ENCODE measurements around the gene TMEM154. TPM values are rescaled to one million over a fixed set of nuclear protein-coding genes. Genes with fewer than 3 reads are reported as not detected.

Gene TMEM154
- total and polyA plus RNA-seq, 4 donors, result 0.56 to 2.3 (median 0.94) TPM

GRCh38 chr4:152659806-152660205 is 20.0 kb downstream of the TMEM154 start:
- H3K27me3 ChIP-seq (ENCODE audit: control insufficient read depth, insufficient read depth, low read length), result no peaks in the 10 kb centered on the region
- H3K27ac ChIP-seq (ENCODE audit: low read depth, low read length), result no peak overlapping the region
- H3K9me3 ChIP-seq (ENCODE audit: control insufficient read depth, insufficient read depth, low read length), result peaks cover 11% of the 10 kb centered on the region
- H3K4me3 ChIP-seq (ENCODE audit: low read depth, low read length), result no peak overlapping the region
- no CpG with 5 or more reads among the region's 4 CpGs for WGBS (ENCODE audit: insufficient coverage)
- no peak for DNase-seq (ENCODE audit: low read depth in 4 of 6, low spot score in 6 of 6)
- H3K4me1 ChIP-seq (ENCODE audit: control insufficient read depth, insufficient read depth, low read length), result no peaks in the 10 kb centered on the region
- H3K36me3 ChIP-seq (ENCODE audit: control insufficient read depth, insufficient read depth, low read length), result no peaks in the 10 kb centered on the region

GRCh38 chr4:152657657-152658056 is 22.1 kb downstream of the TMEM154 start:
- Histone ChIP-seq H3K27ac (ENCODE audit: low read depth, low read length) (no peak overlapping the region), H3K36me3 (ENCODE audit: control insufficient read depth, insufficient read depth, low read length) (no peaks in the 10 kb centered on the region), H3K4me1 (ENCODE audit: control insufficient read depth, insufficient read depth, low read length) (no peaks in the 10 kb centered on the region), H3K27me3 (ENCODE audit: control insufficient read depth, insufficient read depth, low read length) (no peaks in the 10 kb centered on the region), H3K4me3 (ENCODE audit: low read depth, low read length) (no peak overlapping the region), H3K9me3 (ENCODE audit: control insufficient read depth, insufficient read depth, low read length) (peaks cover 11% of the 10 kb centered on the region)
- DNase-seq (ENCODE audit: low read depth in 4 of 6, low spot score in 6 of 6), result no peak
- no CpG with 5 or more reads among the region's 2 CpGs for WGBS (ENCODE audit: insufficient coverage)

- Histone ChIP-seq H3K4me1 (ENCODE audit: control insufficient read depth, insufficient read depth, low read length) (no peaks in the 10 kb centered on the region), H3K4me3 (ENCODE audit: low read depth, low read length) (no peak overlapping the region), H3K27ac (ENCODE audit: low read depth, low read length) (no peak overlapping the region), H3K27me3 (ENCODE audit: control insufficient read depth, insufficient read depth, low read length) (no peaks in the 10 kb centered on the region), H3K9me3 (ENCODE audit: control insufficient read depth, insufficient read depth, low read length) (peaks cover 11% of the 10 kb centered on the region), H3K36me3 (ENCODE audit: control insufficient read depth, insufficient read depth, low read length) (no peaks in the 10 kb centered on the region)
- no peak for DNase-seq (ENCODE audit: low read depth in 4 of 6, low spot score in 6 of 6)
- 78% methylated on average over 7 of the region's 7 CpGs for WGBS (ENCODE audit: insufficient coverage)
Measured at GRCh38 chr4:152655272-152656129, 24.3 kb downstream of the TMEM154 start.

GRCh38 chr4:152652102-152652501 is 27.7 kb downstream of the TMEM154 start:
- no peak overlapping the region for H3K27ac ChIP-seq (ENCODE audit: low read depth, low read length)
- H3K4me3 ChIP-seq (ENCODE audit: low read depth, low read length), result no peak overlapping the region
- no peaks in the 10 kb centered on the region for H3K36me3 ChIP-seq (ENCODE audit: control insufficient read depth, insufficient read depth, low read length)
- no peak for DNase-seq (ENCODE audit: low read depth in 4 of 6, low spot score in 6 of 6)
- no CpG with 5 or more reads among the region's 1 CpG for WGBS (ENCODE audit: insufficient coverage)
- H3K4me1 ChIP-seq (ENCODE audit: control insufficient read depth, insufficient read depth, low read length), result no peaks in the 10 kb centered on the region
- peaks cover 5% of the 10 kb centered on the region for H3K9me3 ChIP-seq (ENCODE audit: control insufficient read depth, insufficient read depth, low read length)
- H3K27me3 ChIP-seq (ENCODE audit: control insufficient read depth, insufficient read depth, low read length), result no peaks in the 10 kb centered on the region

- H3K4me3 ChIP-seq (ENCODE audit: low read depth, low read length), result no peak overlapping the region
- no peaks in the 10 kb centered on the region for H3K36me3 ChIP-seq (ENCODE audit: control insufficient read depth, insufficient read depth, low read length)
- no peaks in the 10 kb centered on the region for H3K27me3 ChIP-seq (ENCODE audit: control insufficient read depth, insufficient read depth, low read length)
- peaks cover 4% of the 10 kb centered on the region for H3K9me3 ChIP-seq (ENCODE audit: control insufficient read depth, insufficient read depth, low read length)
- DNase-seq (ENCODE audit: low read depth in 4 of 6, low spot score in 6 of 6), result no peak
- no peaks in the 10 kb centered on the region for H3K4me1 ChIP-seq (ENCODE audit: control insufficient read depth, insufficient read depth, low read length)
- no peak overlapping the region for H3K27ac ChIP-seq (ENCODE audit: low read depth, low read length)
Measured at GRCh38 chr4:152651473-152652060, 28.2 kb downstream of the TMEM154 start.

GRCh38 chr4:152646221-152646620 is 33.6 kb downstream of the TMEM154 start:
- no peaks in the 10 kb centered on the region for H3K4me1 ChIP-seq (ENCODE audit: control insufficient read depth, insufficient read depth, low read length)
- no peak overlapping the region for H3K27ac ChIP-seq (ENCODE audit: low read depth, low read length)

GRCh38 chr4:152644130-152644529 is 35.7 kb downstream of the TMEM154 start:
- no peaks in the 10 kb centered on the region for H3K9me3 ChIP-seq (ENCODE audit: control insufficient read depth, insufficient read depth, low read length)
- DNase-seq (ENCODE audit: low read depth in 4 of 6, low spot score in 6 of 6), result no peak
- H3K4me3 ChIP-seq (ENCODE audit: low read depth, low read length), result no peak overlapping the region
- no peaks in the 10 kb centered on the region for H3K4me1 ChIP-seq (ENCODE audit: control insufficient read depth, insufficient read depth, low read length)
- 50% methylated on average over 1 of the region's 4 CpGs for WGBS (ENCODE audit: insufficient coverage)
- no peaks in the 10 kb centered on the region for H3K27me3 ChIP-seq (ENCODE audit: control insufficient read depth, insufficient read depth, low read length)
- H3K27ac ChIP-seq (ENCODE audit: low read depth, low read length), result no peak overlapping the region
- H3K36me3 ChIP-seq (ENCODE audit: control insufficient read depth, insufficient read depth, low read length), result no peaks in the 10 kb centered on the region

More at GRCh38 chr4:152646221-152646620, 33.6 kb downstream of the TMEM154 start:
- Histone ChIP-seq H3K27me3 (ENCODE audit: control insufficient read depth, insufficient read depth, low read length) (no peaks in the 10 kb centered on the region), H3K36me3 (ENCODE audit: control insufficient read depth, insufficient read depth, low read length) (no peaks in the 10 kb centered on the region), H3K4me3 (ENCODE audit: low read depth, low read length) (no peak overlapping the region), H3K9me3 (ENCODE audit: control insufficient read depth, insufficient read depth, low read length) (no peaks in the 10 kb centered on the region)
- peak in 1 of 6 donors; percentile 22 for DNase-seq (ENCODE audit: low read depth in 4 of 6, low spot score in 6 of 6)
- WGBS (ENCODE audit: insufficient coverage), result 48% methylated on average over 2 of the region's 3 CpGs

- H3K36me3 ChIP-seq (ENCODE audit: control insufficient read depth, insufficient read depth, low read length), result no peaks in the 10 kb centered on the region
Measured at GRCh38 chr4:152643153-152644035, 36.4 kb downstream of the TMEM154 start.

GRCh38 chr4:152640058-152640921 is 39.5 kb downstream of the TMEM154 start:
- Histone ChIP-seq H3K4me1 (ENCODE audit: control insufficient read depth, insufficient read depth, low read length) (no peaks in the 10 kb centered on the region), H3K27me3 (ENCODE audit: control insufficient read depth, insufficient read depth, low read length) (no peaks in the 10 kb centered on the region), H3K36me3 (ENCODE audit: control insufficient read depth, insufficient read depth, low read length) (no peaks in the 10 kb centered on the region), H3K27ac (ENCODE audit: low read depth, low read length) (no peak overlapping the region), H3K4me3 (ENCODE audit: low read depth, low read length) (no peak overlapping the region), H3K9me3 (ENCODE audit: control insufficient read depth, insufficient read depth, low read length) (no peaks in the 10 kb centered on the region)
- DNase-seq (ENCODE audit: low read depth in 4 of 6, low spot score in 6 of 6), result peak; percentile 33 to 86 (median 38)
- WGBS (ENCODE audit: insufficient coverage), result 14% methylated on average over 1 of the region's 8 CpGs

More at GRCh38 chr4:152643153-152644035, 36.4 kb downstream of the TMEM154 start:
- no peaks in the 10 kb centered on the region for H3K4me1 ChIP-seq (ENCODE audit: control insufficient read depth, insufficient read depth, low read length)
- H3K27ac ChIP-seq (ENCODE audit: low read depth, low read length), result no peak overlapping the region
- WGBS (ENCODE audit: insufficient coverage), result 81% methylated on average over 3 of the region's 8 CpGs
- DNase-seq (ENCODE audit: low read depth in 4 of 6, low spot score in 6 of 6), result peak in 1 of 6 donors; percentile 41
- H3K4me3 ChIP-seq (ENCODE audit: low read depth, low read length), result no peak overlapping the region
- H3K27me3 ChIP-seq (ENCODE audit: control insufficient read depth, insufficient read depth, low read length), result no peaks in the 10 kb centered on the region
- no peaks in the 10 kb centered on the region for H3K9me3 ChIP-seq (ENCODE audit: control insufficient read depth, insufficient read depth, low read length)
